HFFc6 (cell line): ENCODE data around the gene POFUT2. TPM values are rescaled to one million over a fixed set of nuclear protein-coding genes. Genes with fewer than 3 reads are reported as not detected.

Experiments
- DNase-seq: peaks from one replicate; pipeline ENCODE4 v3.0.0-alpha.2; 2018
- H3K27ac Mint-ChIP-seq: 2 replicates; pipeline ENCODE4 v1.8.0; 2020; ENCODE audit warnings: mild to moderate bottlenecking, mixed read lengths
- H3K27me3 Mint-ChIP-seq: 2 replicates; pipeline ENCODE4 v1.8.0; 2021; ENCODE audit warnings: mild to moderate bottlenecking, moderate library complexity, mixed read lengths; ENCODE audit not compliant: insufficient read depth
- H3K36me3 Mint-ChIP-seq: 2 replicates; pipeline ENCODE4 v1.8.0; 2021; ENCODE audit warnings: low read depth, mixed read lengths
- H3K4me1 Mint-ChIP-seq: 2 replicates; pipeline ENCODE4 v1.8.0; 2020; ENCODE audit warnings: low read depth, mixed read lengths
- H3K4me3 Mint-ChIP-seq: 2 replicates; pipeline ENCODE4 v1.8.0; 2020; ENCODE audit warnings: mild to moderate bottlenecking, moderate library complexity, mixed read lengths
- H3K9me3 Mint-ChIP-seq: 2 replicates; pipeline ENCODE4 v1.8.0; 2020; ENCODE audit warnings: mild to moderate bottlenecking, mixed read lengths
- total RNA-seq, 6 experiments: library from RNA; stranded (reverse); fragmentation: NEBNext Ultra II Directional; extraction: Animal tissue kit (Norgen Biotek cat#: 25700); gene quantifications; 2 replicates in 1 of 6; 3 replicates in 5 of 6; pipeline ENCODE4 v1.2.3, GENCODE V29; 2021
- TF ChIP-seq, protein P1 (sequence below): fragments of 200-600 bp; sonication (generic); IDR thresholded peaks from 2 replicates; pipeline ENCODE4 v1.5.0; 2021; ENCODE audit warnings: antibody characterized with exemption, mild to moderate bottlenecking

The POFUT2 gene
- total RNA-seq, 6 experiments from 2014 or later: 78.2 to 112 (median 80.3) TPM

GRCh38 chr21:45335151-45335760 lies 47.6 kb upstream of the POFUT2 start:
- Mint-ChIP-seq H3K9me3 (no peaks in the 10 kb centered on the region), H3K36me3 (no peaks in the 10 kb centered on the region), H3K4me1 (peaks cover 8% of the 10 kb centered on the region), H3K27ac (no peak overlapping the region), H3K27me3 (peaks cover 2% of the 10 kb centered on the region; the same call in 1 of the 2 replicates), H3K4me3 (no peak overlapping the region)
- TF ChIP-seq, protein P1, sequence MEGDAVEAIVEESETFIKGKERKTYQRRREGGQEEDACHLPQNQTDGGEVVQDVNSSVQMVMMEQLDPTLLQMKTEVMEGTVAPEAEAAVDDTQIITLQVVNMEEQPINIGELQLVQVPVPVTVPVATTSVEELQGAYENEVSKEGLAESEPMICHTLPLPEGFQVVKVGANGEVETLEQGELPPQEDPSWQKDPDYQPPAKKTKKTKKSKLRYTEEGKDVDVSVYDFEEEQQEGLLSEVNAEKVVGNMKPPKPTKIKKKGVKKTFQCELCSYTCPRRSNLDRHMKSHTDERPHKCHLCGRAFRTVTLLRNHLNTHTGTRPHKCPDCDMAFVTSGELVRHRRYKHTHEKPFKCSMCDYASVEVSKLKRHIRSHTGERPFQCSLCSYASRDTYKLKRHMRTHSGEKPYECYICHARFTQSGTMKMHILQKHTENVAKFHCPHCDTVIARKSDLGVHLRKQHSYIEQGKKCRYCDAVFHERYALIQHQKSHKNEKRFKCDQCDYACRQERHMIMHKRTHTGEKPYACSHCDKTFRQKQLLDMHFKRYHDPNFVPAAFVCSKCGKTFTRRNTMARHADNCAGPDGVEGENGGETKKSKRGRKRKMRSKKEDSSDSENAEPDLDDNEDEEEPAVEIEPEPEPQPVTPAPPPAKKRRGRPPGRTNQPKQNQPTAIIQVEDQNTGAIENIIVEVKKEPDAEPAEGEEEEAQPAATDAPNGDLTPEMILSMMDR: no peak
- no peak for DNase-seq

- H3K4me3 Mint-ChIP-seq: no peak overlapping the region
- DNase-seq: no peak
- H3K27ac Mint-ChIP-seq: no peak overlapping the region
- H3K9me3 Mint-ChIP-seq: no peaks in the 10 kb centered on the region
- TF ChIP-seq, protein P1: no peak
- peaks cover 14% of the 10 kb centered on the region for H3K4me1 Mint-ChIP-seq
- H3K36me3 Mint-ChIP-seq: no peaks in the 10 kb centered on the region
- H3K27me3 Mint-ChIP-seq: peaks cover 3% of the 10 kb centered on the region; the same call in 1 of the 2 replicates
These were observed 46.9 kb upstream of the POFUT2 start for GRCh38 chr21:45334591-45335081.

GRCh38 chr21:45334134-45334533 lies 46.4 kb upstream of the POFUT2 start:
- no peaks in the 10 kb centered on the region for H3K36me3 Mint-ChIP-seq
- no peak overlapping the region for H3K4me3 Mint-ChIP-seq
- no peak overlapping the region for H3K27ac Mint-ChIP-seq
- H3K9me3 Mint-ChIP-seq: no peaks in the 10 kb centered on the region
- DNase-seq: no peak
- TF ChIP-seq, protein P1: no peak
- H3K27me3 Mint-ChIP-seq: peaks cover 3% of the 10 kb centered on the region; the same call in 1 of the 2 replicates
- peaks cover 16% of the 10 kb centered on the region for H3K4me1 Mint-ChIP-seq

DNA sequence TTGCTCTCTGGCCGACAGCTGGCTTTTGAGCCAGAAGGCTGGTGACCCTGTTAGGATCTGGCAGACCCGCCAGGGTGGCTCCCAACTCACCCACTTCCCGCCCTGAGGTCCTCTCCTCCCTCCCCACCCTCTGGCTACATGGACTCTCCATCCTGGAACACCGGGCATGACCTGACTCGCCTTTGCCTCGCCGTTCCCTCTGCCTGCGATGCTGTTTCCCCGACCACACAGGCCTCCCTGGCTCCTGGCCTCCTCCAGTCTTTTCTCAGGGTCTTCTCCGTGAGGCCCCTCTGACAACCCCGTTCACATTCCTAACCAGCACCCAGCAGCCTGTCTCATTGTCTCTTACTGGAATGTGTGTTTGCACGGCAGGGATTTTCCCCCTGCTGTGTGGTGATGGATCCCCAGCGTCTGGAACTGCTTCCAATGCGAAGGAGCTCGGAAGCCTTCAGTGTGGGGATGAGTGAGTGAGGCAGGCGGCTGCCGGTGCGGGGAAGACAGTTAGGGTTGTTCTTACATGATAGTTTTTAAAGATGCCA lies 46.0 kb upstream of the POFUT2 start:
- H3K9me3 Mint-ChIP-seq: no peaks in the 10 kb centered on the region
- peaks cover 3% of the 10 kb centered on the region; the same call in 1 of the 2 replicates for H3K27me3 Mint-ChIP-seq
- DNase-seq: no peak
- TF ChIP-seq, protein P1: no peak
- peaks cover 16% of the 10 kb centered on the region for H3K4me1 Mint-ChIP-seq
- H3K4me3 Mint-ChIP-seq: no peak overlapping the region
- no peak overlapping the region for H3K27ac Mint-ChIP-seq
- no peaks in the 10 kb centered on the region for H3K36me3 Mint-ChIP-seq

DNA sequence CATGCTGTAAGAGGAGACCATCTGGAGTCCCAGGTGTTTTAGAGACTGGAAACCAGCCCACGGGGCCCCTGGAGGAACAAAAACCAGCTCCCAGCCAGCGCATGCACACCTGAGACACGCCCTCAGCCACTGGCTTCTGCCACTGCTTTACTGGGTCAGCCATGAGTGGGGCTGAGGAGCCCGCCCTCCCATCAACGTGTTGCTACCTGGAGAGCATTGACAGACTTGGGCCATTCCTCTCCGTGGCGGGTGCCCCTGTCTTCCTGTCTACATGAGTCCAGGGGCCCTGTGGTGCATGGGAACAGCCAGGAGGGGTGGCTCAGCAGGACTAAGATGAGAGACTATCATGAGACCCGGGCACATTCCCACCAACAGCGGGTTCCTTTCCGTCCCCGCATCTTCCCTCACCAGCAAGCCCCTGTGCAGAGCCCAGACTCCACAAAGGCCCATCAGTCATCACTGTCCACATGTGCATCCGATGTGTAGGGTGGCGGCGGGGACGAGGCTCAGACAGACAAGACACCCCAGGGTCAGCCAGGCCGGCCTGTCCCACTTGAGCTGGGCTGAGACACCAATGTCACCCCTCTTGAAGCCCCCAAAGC lies 45.4 kb upstream of the POFUT2 start:
- Mint-ChIP-seq H3K27ac (no peak overlapping the region), H3K27me3 (peaks cover 3% of the 10 kb centered on the region; the same call in 1 of the 2 replicates), H3K4me3 (no peak overlapping the region), H3K4me1 (peaks cover 16% of the 10 kb centered on the region), H3K36me3 (no peaks in the 10 kb centered on the region), H3K9me3 (no peaks in the 10 kb centered on the region)
- TF ChIP-seq, protein P1: no peak
- no peak for DNase-seq
